T follicular helper cell (primary cell): ENCODE results near the gene XYLB.

Experiments
- DNase-seq: peaks from one replicate; pipeline ENCODE4 v3.0.0-alpha.2; 2020; ENCODE audit warnings: low read depth

Gene XYLB

DNA sequence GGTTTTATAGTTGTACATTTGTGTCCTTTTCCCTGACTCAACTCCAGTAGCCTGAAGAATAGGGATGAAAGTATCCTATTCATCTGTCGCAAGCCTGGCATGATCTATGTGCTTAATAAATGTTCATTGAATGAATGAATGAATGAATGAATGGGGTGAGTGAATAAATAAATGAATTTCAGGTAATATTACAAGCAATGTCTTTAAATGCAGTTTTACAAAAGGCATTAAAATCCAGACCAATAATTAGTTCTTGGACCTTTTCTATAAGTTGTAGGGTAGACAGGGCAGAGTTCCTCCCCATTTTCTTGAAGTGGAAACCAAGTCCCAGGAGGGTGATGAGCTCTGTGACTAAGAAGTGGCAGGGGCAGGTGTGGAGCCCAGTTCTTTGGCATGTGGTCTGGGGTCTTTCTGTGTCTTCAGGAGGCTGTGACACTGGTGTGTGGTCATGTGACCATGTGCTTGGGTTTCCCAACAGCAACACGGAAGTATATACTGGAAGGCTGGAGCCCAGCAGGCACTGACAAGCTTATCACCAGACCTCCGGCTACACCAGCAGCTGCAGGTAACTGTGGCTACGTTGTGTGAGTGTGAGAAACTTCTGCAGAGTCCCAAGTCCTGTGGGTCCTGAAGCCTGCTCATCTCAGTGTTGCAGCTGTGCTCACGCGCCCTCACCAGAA lies 18.3 kb downstream of the XYLB start:
- no peak for DNase-seq

DNA sequence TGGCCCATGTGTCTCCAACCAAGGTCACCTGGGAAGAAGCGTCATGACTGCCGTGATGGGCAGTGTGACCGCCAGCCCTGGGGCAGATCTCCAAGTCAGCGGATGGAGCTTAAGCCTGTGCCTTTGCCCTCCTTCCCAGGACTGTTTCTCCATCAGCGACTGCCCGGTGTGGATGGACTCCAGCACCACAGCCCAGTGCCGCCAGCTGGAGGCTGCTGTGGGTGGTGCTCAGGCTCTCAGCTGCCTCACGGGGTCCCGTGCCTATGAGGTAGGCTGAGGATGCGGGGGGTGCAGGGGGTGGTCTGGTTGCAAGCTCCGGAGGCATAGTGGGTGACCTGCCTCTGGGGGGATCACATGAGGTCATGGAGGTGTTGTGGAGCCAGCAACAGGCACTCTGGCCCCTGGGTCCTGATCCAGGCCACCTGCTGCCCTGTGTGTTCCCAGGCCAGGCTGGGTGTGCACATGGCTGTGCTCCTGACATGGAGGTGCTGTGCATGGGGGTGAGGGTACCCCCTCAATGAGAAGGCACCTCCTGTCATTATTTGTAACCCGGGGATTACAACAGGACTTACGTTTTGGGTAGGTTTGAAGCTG lies 19.0 kb downstream of the XYLB start:
- no peak for DNase-seq

GRCh38 chr3:38366082-38366481 lies 19.5 kb downstream of the XYLB start:
- no peak for DNase-seq

GRCh38 chr3:38367779-38368178 lies 21.2 kb downstream of the XYLB start:
- no peak for DNase-seq

DNA sequence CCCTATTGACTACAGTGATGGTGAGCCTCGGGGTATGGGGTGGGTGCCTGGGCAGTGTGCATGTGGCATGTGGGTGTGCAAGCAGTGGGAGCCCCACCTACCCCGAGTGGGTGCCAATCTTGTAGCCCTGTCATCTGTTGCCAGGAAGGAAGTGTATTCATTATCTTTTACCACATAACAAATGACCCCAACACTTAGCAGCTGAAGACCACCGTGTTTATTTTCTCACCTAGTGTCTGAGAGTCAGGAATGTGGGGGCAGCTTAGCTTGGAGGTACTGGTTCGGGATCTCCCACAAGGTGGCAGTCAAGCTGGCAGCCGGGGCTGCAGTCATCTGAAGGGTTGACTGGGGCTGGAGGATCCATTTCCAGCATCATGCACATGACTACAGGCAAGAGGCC lies 21.7 kb downstream of the XYLB start:
- no peak for DNase-seq

DNA sequence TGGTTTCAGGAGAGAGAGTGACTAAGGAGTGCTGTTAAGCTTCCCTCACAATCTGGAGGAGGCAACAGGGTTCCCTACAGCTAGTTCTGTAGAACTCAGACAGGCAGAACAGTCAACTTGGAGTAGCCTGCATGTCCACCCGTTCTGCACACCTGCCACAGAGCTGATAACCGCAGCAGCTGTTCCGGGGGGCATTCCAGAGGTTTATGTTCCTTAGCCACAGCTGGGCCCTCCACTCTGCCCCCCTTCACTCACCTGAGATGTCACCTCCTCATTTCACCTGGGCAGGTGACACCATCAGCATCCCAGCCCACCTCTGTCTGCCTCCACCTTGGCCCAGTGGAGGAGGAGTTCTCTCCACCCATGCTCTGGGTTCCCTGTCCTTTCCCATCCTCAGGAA lies 22.6 kb downstream of the XYLB start:
- DNase-seq = no peak

DNA sequence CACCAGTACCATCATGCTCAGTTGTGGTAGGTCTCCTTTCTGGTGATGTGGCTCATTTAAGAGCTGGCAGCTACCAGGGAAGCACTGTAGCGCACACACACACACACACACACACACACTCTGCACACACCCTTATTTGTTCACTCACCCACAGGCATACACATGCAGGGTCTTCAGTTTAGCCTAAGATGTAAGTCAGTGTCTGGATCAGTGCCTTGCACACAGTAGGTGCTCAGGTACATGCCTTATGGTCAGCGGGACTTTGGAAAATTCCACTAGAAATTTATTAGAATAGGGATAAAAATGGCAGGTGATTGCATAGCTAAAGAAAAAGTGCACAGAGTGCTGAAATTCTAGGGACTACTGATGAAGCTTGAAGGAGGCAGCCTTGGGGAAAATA lies 23.6 kb downstream of the XYLB start:
- DNase-seq = no peak

- no peak for DNase-seq
Measured at GRCh38 chr3:38370861-38371260, 24.3 kb downstream of the XYLB start.

DNA sequence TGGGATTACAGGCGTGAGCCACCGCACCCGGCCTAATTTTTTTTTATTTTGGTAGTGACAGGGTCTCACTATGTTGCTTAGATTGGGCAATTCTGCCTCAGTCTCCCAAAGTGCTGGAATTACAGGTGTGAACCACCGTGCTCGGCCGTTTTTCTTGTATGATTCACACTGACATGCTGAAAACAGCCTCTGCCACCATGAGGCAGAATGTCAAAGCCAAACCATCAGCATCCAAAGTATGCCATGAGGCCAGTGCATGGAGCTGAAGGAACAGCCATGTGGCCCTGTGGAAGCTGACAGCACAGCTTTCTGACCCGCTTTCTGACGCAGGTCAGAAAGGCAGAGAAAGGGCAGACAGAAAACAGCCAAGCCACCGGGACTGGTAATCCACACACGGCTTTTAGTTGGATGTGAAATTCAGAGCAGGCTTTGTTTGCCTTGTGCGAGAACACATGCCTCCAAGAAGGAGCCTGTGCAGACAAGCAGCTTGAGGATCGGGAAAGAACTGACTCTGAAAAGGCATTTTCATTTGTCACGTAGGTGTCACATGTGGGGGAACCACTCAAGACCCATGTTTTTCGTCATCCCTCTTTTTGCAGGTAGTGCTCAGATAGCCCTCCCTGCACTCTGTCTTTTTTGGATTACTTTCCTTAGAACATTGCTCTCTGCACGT lies 25.1 kb downstream of the XYLB start:
- no peak for DNase-seq

GRCh38 chr3:38372214-38372601 lies 25.6 kb downstream of the XYLB start:
- no peak for DNase-seq

DNA sequence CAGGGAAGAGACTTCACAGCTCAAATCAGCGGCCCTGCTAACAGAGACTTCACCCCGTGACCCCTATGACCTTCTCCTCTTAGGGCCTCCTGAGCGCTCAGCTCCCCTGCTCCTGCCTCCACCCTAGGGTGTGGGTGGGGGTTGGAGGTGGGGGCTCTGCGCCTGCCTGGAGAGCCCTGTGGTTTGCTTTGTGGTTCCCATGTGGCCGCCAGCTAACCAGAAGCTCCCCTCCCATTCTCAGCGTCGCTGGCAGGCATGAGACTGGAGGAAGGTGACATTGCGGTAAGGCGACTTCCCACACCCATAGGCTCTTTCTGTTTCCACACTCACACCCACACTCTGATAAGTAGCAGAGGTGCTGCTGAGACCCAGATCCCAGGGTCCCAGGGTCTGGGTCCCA lies 27.6 kb downstream of the XYLB start:
- DNase-seq = no peak

DNA sequence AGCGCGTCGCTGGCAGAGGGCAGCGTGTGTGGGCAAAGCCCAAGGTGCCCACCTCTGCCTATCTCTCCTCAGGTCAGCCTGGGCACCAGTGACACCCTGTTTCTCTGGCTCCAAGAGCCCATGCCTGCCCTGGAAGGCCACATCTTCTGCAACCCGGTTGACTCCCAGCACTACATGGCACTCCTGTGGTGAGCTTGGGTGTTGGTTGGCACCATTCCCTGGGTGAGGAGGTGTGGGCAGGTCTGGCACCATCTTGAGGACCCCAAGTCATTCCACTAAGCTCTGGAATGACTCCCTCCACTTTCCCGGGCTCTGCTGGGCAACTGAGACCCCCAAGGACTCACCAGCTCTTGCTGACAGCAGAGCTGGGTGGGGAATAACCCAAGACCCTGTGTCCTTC lies 28.5 kb downstream of the XYLB start:
- no peak for DNase-seq

DNA sequence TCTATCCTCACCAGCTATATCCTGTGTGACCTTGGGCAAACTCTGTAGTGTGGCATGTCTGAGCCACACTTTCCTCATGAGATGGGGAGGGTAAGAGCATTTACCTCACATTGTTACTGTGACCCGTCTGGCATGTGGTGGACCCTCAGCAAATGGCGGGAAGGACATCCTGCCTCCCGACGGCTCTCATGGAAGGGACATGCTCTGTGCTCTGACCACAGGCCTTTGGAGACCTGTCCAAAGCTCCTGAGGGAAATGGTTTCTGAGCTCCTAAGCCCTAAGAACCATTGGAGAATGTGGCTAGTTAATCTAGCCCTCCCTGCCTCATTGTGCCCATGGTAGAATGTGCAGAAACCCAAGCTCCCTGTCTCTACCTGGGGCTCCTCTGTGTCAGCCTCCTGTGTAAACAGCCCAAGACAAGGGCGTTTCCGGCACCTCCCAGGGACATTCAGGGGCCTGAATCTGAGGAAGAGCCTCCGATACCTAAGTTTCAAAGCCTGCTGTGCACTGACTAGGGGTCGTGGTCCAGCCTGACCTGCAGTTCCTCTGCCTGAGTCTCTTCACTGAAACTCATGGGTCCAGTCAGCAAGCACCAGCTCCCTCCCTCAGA lies 29.0 kb downstream of the XYLB start:
- no peak for DNase-seq

GRCh38 chr3:38376098-38376816 lies 29.7 kb downstream of the XYLB start:
- DNase-seq = no peak

GRCh38 chr3:38379201-38379770 lies 32.7 kb downstream of the XYLB start:
- no peak for DNase-seq

- DNase-seq = no peak
Measured at GRCh38 chr3:38382506-38383080, 36.0 kb downstream of the XYLB start.

DNA sequence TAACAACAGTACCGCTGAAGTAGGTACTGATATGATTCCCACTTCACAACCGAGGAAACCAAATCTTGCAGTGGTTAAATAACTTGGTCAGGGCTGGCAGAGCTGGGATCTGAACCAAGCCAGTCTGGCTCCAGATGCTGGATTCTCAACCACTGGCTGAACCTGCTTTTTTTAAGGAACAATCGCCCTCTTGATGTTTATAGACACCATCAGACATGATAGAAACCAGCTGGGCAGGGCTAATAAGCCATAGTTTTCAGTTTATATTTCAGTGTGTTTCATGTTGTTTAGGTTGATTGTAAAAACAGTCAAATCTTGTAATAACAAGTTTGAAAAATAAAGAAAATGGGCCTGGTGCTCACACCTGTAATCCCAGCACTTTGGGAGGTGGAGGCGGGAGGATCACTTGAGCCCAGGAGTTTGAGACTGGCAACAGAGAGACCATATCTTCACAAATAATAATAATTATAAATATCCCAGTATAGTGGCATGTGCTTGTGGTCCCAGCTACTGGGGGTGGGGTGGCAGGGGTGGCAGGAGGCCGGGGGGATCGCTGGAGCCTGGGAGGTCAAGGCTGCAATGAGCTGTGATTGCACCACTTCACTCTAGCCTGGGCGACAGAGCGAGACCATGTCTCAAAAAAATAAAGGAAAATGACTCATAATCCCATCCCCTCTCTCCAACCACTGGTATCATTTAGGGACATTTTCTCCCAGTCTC lies 36.7 kb downstream of the XYLB start:
- no peak for DNase-seq

DNA sequence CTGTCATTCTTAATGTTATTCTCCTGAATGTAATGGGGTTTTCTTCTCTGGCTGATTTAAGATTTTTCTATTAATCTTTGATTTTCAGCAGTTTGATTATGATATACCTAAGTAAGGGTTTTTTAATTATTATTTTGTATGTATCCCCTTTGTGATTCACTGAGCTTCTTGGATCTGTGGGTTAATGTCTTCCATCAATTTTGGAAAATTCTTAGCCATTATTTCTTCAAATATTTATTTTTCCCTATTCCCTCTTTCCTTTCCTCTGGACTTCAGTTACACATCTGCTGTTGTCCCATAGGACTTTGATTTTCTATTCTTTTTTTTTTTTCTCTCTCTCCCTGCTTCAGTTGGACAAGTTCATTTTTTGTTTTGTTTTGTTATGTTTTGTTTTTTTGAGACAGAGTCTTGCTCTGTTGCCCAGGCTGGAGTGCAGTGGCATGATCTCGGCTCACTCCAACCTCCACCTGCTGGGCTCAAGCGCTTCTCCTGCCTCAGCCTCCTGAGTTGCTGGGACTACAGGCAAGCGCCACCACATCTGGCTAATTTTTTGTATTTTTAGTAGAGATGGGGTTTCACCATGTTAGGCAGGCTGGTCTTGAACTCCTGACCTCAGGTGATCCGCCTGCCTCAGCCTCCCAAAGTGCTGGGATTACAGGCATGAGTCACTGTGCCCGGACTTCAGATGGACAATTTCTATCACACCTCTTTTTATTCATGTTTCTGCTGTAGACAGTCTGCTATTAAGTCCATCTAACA lies 40.6 kb downstream of the XYLB start:
- no peak for DNase-seq

- no peak for DNase-seq
Measured at GRCh38 chr3:38387862-38388261, 41.3 kb downstream of the XYLB start.

DNA sequence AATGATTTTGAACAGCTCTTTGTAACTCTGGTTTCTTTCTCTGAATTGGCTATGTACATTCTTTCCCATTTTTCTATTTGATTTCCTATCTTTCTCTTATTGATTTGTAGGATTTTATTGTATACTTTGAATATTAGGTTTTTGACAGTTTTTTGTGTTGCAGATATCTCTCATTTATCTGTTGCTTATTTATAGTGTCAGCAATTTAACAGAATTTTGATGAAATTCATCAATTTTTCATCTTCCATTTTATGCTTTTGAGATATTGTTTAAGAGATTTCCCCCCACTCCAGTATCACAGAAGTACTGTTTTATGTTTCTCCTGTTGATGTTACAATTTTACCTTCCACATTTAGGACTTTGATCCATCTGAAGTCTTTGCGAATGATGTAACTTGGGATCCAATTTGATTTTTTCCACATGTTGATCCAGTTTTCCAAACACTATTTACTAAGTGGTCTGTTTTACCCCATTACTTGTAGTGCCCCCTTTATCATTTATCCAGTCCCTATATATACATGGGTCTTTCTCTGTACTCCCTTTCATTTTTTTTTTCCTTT lies 46.1 kb downstream of the XYLB start:
- DNase-seq = no peak
